ENCODE data around the gene PLEKHG3.
"Not testable (repeated sequence)": the region's sequence is repeated elsewhere in the genome, so short reads cannot be mapped to it uniquely, and the experiment has no call there.

The PLEKHG3 gene

DNA sequence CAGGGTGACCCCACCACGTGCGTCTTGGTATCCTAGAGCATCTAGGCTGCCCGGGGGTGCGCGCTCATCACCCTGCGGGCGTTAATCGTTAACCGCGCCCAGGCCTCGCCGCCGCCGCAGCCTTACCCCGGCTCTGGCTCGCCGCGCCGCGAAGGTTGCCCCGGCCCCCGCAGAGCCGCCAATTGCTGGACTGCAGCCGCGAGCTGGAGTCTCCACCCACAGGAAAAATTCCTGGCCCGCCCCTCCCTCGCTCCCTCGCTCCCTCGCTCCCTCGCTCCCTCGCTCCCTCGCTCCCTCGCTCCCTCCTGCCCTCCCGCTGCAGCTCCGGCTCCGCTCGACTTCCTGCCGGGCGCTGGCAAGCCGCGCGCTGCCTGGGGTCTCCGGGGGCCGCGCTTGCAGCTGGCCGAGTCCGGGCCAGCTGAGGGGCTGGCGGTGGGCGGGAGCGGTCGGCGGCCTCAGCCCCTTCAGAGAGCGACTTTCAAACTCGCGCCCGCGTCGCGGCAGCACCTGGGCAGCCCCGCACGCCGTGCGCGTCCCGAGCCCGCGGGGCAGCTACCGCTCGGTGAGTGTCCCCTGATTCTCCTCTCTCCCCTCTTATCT lies at the start of gene PLEKHG3:
TSS of gene PLEKHG3 (plus strand) at position 282 of the 600 bp plus-strand sequence. CDS start 23,208 bp downstream, outside the sequence.
- DNase-seq, result peak; percentile 66

DNA sequence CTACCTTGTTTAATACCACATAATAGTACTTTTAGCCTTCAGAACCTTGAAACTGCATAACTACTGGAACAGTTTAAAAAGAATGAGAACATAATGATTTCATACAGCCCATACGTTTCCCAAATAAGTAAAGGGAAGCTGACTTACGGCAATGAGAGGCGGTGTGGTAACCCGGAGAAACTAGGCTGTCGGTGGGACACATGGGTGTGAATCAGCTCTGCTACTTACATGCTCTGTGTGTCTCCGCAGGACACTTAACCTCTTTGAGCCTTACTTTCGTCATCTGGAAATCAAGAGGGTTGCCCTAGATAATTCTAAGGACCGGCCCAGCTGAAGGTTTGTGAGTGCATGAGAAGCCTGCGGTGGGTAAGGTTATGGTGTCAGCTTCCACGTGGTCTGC lies 49.3 kb upstream of the PLEKHG3 start:
- no peak for DNase-seq

DNA sequence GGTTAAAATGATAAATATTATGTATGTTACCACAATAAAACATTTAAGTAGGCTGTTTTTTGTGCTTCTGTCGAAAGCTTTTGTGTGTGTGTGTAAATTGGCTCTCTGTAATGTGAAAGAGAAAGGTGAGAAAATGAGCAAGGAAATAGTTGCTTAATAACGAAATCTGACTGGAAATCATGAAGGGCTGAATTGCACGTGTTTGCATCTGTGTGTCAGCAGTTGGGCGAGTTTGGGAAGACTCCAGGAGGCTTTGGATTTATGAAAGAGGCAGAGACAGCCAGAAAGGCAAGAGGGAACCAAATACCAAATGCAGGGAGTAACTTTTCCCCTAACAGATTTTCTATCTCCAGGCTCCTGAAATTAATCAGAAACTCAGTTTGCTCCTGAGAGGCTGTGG lies 47.2 kb upstream of the PLEKHG3 start:
- DNase-seq, result no peak

DNA sequence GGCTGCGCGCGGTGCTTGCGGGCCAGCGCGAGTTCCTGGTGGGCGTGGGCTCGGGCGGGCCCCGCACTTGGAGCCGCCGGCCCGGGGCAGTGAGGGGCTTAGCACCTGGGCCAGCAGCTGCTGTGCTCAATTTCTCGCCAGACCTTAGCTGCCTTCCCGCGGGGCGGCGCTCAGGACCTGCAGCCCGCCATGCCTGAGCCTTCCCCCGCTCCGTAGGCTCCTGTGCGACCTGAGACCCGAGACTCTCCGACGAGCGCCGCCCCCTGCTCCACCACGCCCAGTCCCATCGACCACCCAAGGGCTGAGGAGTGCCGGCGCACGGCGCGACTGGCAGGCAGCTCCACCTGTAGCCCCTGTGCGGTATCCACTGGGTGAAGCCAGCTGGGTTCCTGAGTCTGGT lies 46.0 kb upstream of the PLEKHG3 start:
- no peak for DNase-seq

DNA sequence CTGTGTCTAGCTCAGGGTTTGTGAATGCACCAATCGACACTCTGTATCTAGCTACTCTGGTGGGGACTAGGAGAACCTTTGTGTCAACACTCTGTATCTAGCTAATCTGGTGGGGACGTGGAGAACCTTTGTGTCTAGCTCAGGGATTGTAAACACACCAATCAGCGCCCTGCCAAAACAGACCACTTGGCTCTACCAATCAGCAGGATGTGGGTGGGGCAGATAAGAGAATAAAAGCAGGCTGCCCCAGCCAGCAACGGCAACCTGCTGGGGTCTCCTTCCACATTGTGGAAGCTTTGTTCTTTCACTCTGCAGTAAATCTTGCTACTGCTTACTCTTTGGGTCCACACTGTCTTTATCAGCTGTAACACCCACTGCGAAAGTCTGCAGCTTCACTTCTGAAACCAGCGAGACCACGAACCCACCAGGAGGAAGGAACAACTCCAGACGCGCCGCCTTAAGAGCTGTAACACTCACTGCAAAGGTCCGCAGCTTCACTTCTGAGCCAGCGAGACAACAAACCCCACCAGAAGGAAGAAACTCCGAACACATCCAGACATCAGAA lies 45.4 kb upstream of the PLEKHG3 start:
- not testable (repeated sequence) for DNase-seq

DNA sequence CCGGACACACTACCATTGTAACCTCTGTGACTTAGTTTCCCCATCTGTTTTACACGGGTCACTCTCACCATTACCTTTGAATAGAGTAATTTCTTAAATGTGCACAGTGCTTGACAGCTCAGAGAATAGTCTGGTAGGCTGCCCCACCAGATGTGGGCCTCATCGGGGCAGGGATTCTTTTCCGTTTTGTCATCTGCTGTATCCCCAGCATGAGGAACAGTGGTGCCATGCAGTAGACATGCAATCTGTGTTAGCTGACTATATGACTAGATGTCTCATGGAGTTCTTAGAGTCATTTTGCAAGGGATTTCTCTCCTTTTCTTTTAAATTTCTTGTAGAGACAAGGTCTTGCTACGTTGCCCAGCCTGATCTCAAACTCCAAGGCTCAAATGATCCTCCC lies 44.9 kb upstream of the PLEKHG3 start:
- DNase-seq, result no peak

DNA sequence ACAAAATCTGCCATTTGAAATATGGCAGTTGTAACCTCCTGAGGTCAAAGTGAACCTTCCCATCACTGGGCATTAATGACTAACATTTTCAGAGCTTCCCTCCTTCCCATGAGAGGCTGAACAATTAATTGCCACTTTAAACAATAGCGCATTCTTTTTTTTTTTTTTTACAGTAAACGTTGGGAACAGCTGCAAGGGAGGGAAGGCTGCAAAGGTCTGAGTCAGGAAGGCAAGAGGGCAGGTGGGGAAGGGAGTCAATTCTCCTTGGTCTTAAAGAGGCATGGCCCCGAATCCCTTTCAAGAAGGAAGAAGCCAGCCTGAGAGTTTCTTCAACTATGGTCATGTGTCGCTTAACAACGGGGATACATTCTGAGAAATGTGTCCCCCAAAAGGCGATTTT lies 41.0 kb upstream of the PLEKHG3 start:
- peak; percentile 86 for DNase-seq

DNA sequence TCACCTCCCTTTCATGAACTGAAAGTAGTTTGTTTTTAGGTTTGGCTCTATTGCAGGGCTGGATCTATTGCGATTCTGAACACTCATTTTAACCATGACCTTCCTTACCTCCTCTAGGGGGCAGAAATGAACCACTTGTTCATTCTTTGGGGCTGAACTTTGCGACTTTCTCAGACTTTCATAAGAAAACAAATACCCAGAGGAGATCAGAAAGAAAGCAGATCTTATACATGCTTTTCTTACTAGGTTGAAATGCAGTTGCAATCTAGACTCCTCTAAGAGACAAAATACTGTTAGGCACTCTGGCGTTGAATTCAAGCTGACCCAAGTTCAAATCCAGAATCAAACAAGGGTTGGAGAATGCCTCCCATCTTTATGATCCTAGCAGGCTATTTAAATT lies 32.6 kb upstream of the PLEKHG3 start:
- DNase-seq, result peak; percentile 73

DNA sequence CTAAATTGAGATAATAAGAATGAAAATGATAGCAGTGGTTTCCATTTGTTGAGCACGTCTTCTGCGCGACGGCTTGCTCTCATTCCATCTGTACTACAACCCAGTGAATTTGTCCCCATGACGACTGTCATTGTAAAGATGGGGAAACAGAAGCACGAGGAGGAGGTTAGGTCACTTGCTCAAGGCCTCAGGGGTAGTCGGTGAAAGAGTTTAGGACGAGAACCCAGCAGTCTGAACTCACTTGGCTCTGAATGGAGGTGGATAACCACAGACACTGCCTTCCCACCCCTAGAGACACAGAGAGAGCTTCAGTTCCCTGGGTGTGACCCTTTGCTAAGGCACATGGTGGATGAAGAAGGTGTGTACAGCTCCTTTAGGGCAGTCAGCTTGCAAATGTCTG lies 30.9 kb upstream of the PLEKHG3 start:
- DNase-seq, result no peak

DNA sequence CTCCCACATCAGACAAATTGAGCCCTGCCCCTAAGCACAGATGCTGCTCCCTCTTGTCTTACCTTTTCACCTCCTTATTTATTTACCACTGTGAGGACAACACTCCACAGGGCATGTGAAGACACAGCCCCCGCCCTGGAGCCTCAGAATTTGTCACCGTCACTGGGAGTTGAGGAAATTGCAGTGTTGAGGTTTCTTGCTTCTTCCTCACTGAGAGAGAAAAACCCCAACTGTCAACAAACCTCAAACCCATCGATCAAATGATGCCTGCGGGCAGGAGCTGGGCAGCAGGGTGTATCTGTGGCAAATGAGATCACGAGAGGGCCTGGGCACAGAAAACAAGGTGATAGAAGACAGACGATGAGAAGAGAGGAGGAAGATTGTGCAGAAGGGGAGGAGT lies 30.5 kb upstream of the PLEKHG3 start:
- DNase-seq, result peak; percentile 52

DNA sequence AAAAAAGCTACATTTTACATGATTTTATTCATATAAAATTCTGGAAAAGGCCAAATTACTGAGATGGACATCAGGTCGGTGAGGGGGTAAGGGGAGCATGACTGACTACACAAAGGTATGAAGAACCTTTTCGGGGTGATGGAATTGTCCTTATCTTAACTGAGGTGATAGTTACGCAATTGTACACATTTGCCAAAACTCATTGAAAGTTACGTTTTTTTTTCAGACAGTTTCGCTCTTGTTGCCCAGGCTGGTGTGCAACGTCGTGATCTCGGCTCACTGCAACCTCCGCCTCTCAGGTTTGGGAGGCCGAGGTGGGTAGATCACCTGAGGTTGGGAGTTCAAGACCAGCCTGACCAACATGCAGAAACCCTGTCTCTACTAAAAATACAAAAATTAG lies 29.4 kb upstream of the PLEKHG3 start:
- no peak for DNase-seq

DNA sequence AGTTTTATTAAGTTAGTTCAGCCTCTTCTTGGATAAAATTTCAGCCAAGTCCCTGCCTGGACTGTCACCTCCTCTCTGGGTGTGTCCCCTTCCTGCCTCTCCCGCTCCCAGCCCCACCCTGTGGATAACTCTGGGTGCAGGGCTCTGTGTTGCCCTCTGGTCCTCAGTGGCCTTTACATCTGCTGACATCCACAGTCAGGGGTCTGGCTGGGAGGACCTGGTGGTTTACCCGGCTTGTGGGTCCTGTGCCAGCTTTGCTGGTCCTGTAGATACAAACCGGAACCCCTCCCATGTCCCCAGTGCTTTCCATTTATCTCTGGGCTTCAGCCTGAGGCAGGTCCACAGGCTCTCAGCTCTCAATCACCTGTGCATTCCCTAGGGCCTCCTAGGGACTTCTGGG lies 28.9 kb upstream of the PLEKHG3 start:
- no peak for DNase-seq

DNA sequence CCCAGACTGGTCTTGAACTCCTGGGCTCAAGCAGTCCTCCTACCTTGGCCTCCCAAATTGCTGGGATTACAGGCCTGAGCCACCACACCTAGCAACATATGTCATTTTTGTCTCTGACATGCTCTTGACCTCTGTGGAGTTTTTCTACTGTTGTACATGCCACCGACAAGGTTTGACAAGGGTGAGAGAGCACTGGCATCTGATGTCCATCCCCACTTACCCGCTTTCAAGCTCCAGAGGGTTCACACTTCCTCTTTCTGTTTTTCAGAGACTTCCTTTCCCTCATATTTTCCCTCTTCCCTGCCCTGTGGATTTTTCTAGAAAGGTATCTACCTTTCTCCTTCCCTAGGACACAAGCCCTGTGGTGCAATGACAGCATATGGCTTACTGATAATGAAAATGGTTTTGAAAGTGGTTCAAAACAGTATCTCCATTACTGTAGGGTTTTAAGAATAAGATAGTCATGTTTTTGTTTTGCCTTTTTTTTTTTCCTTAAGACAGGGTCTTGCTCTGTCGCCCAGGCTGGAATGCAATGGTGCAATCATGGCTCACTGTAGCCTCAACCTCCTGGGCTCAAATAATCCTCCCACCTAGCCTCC lies 27.7 kb upstream of the PLEKHG3 start:
- DNase-seq, result no peak

DNA sequence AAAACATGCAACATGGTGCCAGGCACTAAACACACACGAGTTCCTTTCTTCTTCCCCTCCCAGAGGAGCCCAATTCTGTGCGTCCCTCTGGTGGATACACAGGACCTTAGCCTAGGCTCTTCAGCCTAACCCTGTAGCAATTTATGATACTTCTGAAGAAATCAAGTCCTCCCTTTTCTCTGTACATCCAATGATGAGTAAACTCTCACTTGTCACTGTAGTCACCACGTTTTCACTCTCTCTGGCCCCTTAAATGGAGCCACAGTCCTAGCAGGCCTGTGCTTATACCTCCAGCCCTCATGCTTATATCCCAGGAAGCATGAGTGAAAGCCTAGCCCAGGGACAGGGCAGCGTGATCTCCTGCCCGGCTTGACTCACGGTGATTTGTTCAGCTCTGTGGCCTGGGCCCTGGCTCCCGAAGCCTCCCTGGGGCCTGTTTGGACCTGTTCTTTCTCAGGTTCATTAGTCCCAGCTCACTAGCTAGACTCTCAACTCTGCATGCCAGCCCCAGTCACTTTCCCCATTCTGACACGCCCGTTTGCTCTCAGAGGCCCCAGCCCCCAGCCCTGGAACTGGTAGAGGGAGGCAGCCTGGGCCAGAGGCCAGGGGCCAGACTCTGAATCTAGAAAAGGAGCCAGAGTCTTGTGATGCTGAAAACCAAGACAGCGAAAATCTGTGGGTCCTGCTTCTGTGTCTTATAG lies 24.1 kb upstream of the PLEKHG3 start:
- peak; percentile 68 for DNase-seq

DNA sequence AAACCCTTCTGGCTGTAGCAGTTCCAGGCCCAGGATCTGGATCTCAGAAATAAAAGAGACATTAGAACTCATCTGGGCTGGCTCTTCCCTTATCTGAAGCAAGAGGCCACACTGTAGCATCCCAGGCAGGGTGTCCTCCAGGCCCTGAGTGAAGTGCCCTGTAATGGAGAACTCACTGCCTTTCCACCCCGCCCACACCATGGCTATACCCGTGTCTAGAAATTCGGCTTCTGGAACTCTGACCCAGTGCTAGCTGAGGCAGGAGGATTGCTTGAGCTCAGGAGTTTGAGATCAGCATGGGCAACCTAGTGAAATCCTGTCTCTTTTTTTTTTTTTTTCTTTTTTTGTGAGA lies 23.5 kb upstream of the PLEKHG3 start:
- no peak for DNase-seq

DNA sequence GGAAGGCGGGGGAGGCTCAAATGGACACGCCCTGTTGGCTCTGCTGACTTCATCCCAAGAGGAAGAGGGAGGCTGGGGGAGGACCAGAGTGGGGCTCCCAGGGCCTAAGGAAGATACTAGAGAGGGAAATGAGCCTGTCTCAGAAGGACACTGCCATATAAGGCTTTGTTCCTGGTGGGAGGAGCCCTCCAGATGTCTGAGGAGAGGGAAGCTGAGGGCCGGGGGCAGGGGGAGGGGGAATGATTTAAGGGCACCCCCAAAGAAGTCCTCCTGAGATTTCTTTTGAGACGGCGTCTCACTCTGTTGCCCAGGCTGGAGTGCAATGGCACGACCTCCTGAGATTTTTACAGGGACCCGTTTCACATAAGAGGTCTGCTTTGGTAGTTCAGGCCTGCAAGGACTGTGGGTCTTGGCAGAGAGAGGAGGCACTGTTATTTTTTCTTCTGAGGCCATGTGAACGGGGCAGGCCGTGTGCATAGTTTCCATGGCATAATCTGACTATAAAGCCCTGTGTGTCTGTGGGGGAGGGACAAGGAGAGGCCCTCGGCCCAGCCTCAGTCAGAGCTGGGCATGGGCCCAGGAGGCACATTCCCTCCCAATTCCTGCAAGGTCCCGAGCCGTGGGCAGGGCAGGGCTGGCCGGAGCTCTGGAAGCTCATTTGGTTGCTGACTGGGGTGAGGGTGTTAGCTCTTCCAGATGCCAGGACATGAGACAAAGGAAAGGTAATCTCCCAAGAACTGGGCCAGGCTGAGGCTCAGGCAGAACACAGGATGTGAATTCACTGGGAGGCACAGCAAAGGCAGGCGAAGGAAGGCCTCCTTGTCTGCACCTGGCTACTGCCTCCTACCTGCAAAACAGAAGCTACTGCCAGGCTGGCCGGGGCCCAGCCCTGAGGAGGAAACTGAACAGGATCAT lies 22.2 kb upstream of the PLEKHG3 start:
- DNase-seq, result no peak

DNA sequence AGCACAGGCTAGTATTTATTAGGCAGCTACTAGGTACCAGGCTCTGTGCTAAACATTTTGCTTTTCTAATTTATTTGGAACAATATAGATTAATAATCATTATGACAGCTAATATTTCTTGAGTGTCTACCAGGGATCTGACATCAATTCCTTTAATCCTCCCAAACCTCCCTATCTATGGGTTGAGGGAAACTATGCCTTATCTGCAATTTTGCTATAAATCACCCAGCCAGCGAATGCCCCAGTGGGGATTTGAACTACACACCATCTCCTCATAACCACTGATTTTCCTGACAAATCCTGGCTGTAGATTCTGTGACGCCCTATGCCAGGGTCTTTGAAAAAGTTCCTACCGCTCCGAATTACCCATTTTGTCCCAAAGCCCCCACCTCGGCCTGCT lies 21.4 kb upstream of the PLEKHG3 start:
- DNase-seq, result no peak

DNA sequence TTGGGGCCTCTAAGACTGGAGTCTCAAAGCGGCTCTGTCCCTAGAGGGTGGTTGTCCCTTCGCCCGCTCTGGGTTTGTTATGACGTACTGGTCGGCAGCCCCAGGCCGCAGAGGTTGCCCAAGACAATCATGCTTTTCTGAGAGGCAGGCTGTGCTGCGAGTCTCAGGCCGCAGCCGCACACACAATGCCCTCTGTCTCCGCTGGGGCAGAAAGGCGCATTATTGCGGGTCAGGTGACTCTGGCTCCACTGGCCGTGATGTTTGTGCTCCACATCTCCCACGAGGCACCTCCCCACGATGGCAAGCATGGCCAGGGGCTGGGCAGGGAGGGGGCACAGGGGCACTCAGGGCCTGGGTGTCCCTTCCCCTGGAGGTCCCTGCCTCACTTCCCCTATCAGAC lies 21.0 kb upstream of the PLEKHG3 start:
- no peak for DNase-seq

DNA sequence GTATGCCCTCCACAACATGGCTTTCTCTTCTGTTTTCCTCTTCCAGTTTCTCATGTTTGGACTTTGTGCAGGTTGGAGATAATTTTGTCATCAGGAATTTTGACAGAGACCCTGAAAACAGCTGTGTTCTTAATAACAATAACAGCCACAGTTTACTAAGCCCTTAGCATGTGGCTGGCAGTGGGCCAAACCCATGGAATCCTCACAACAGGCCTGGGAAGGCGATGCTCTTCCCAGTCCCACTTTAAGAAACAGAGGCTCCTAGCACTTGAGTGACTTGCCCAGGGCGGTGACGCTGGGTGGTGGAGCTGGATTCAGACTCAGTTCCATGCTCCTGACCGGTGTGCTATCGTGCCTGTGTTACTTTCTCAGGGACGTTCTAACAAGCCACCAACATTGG lies 20.1 kb upstream of the PLEKHG3 start:
- peak; percentile 43 for DNase-seq

DNA sequence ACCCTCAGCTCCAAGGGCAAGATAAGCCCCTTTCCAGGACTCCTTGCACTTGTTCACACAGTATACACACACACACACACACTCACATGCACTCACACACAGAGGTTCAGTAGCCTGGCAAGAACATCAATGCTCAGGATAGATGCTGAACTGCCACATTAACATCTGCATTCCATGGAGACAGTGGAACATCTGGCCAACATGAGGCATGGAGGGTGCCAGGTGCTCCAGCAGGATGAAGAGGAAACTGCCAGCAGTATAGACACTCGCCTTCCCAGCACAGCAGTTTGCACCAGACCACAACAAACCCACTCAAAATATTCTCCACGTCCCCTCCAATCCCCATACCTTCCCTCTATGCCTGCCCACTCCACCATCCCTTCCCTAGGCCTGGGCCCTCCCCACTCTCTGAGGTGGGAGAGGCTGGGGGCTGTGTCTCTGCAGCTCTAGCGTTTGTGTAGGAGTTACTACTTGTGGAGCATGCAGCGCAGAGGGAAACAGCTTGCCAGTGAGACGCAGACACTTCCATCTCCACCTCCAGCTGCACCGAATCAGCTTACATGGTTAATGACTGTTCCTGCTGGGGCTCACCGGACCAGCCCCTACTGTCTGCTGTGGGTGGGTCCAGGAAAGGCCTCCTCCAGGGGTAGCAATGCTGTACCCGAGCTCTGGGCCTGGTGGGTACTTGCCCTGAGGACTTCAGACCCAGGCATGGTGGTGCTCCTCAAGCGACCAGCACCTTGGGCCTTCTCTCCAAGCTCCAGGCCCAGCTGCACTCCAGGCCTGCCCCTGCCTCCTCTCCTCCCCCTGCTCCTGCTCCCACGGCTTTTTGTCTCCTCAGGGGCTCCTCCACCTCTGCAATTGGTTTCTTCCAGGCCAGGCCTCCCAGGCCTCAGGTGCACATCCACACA lies 18.6 kb upstream of the PLEKHG3 start:
- peak; percentile 68 for DNase-seq

DNA sequence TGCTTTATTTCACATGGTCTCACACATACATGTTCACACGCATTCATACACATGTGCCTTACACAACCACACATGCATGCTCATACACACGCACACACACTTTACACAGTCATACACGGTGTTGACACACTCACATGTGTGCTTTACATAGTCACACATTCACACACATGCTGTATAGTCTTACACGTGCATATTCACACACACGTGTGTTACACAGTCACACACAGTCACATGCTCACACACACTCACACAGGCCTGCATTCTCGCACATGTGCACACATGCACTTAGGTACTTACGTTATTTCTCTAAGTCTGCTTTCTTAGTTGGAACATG lies 18.0 kb upstream of the PLEKHG3 start:
- DNase-seq, result no peak

DNA sequence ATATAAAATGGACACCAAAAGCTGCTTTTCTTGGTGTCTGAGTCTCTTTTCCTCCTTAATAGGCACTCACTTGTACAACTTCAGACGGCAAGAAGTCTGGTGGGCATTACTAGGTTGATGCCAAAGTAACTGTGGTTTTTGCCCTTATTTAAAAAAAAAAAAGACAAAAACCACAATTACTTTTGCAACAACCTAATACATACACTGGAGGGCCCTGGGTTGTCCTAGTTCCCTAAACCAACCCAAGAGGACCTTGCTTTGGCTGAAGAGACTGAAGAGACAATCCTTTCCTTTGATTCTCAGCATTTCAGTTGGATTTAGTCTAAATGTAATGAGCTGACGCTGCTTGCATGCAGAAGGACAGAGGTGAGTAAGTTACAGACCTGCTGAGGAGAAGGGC lies 16.2 kb upstream of the PLEKHG3 start:
- no peak for DNase-seq
